ENCODE results near the gene CSF2RB. TPM values are rescaled to one million over a fixed set of nuclear protein-coding genes. Genes with fewer than 3 reads are reported as not detected.

CSF2RB gene
- total RNA-seq, 1 donor from 2014 or later: not detected

DNA sequence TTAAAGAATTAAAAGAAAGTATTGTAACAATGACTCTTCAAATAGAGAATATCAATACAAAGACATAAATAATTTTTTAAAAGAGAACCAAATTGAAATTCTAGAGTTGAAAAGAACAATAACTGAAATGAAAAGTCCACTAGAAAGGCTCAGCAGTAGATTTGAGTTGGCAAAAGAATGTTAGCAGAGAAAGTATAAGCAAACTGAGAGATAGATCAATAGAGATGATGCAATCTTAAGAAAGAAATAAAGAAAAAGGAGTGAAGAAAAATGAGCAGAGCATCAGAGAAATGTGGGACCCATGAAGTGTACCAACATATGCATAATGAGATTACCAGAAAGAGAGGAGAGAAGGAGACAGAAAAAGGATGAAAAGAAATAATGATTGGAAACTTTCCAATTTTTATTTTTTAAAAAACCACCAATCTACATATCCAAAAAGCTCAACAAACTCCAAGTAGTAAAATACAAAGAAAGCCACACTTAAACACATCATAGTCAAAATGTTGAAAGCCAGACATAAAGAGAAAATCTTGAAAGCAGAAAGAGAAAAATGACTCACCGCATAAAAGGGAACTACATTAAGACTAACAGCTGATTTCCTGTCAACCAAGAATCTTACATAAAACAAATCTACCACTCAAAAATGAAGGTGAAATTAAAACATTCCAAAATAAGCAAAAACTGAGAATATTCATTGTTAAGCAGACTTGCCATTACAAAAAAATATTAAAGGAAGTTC lies 31.8 kb upstream of the CSF2RB start:
- TF ChIP-seq, protein P1, sequence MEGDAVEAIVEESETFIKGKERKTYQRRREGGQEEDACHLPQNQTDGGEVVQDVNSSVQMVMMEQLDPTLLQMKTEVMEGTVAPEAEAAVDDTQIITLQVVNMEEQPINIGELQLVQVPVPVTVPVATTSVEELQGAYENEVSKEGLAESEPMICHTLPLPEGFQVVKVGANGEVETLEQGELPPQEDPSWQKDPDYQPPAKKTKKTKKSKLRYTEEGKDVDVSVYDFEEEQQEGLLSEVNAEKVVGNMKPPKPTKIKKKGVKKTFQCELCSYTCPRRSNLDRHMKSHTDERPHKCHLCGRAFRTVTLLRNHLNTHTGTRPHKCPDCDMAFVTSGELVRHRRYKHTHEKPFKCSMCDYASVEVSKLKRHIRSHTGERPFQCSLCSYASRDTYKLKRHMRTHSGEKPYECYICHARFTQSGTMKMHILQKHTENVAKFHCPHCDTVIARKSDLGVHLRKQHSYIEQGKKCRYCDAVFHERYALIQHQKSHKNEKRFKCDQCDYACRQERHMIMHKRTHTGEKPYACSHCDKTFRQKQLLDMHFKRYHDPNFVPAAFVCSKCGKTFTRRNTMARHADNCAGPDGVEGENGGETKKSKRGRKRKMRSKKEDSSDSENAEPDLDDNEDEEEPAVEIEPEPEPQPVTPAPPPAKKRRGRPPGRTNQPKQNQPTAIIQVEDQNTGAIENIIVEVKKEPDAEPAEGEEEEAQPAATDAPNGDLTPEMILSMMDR (IDR thresholded peaks at IDR 0.05; ENCODE audit: insufficient read depth, low read length, severe bottlenecking): no peak
- Histone ChIP-seq H3K27me3 (ENCODE audit: control insufficient read depth, insufficient read depth, low read length) (peaks cover 6% of the 10 kb centered on the region), H3K36me3 (ENCODE audit: control insufficient read depth, insufficient read depth, low read length) (no peaks in the 10 kb centered on the region), H3K4me3 (ENCODE audit: low read depth, low read length) (no peak overlapping the region)
- DNase-seq (ENCODE audit: low read depth): no peak
- FAIRE-seq: no peak

DNA sequence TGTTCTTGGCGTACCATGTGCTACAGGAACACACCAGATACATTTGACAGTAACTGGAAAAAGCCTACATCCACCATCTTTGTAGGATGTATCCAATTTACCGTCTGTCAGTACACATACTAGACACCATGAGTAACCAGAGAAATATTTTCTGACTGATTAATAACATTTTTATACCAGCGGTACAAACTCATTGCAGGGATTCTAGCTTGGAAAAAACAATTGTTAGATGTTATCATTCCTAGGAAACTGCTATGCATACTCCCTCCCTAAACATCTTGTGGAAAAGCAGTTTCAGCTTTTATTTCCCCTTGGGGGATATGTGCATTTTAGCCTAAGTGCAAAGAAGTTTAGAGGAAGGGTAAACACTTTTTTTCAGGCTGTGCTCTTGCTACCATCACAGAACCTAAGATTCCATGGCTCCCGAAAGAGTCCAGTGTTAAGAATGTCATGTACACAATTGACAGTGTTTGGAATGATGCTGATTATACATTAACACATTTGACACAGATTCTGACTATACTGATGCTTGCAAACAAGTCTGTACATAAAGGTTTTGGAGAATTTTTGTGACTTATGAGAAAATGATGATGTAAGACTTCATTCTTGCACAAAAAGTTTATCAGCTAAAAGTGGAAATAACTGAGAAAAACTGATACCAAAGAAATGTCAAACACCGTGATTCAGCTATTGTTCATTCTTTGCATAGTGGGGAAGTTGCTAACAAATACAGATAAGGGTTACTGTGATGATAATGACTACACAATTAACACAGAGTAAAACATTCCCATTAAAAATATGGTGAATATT lies 28.9 kb upstream of the CSF2RB start:
- no peaks in the 10 kb centered on the region for H3K27me3 ChIP-seq (ENCODE audit: control insufficient read depth, insufficient read depth, low read length)
- H3K4me3 ChIP-seq (ENCODE audit: low read depth, low read length): no peak overlapping the region
- no peaks in the 10 kb centered on the region for H3K36me3 ChIP-seq (ENCODE audit: control insufficient read depth, insufficient read depth, low read length)
- DNase-seq (ENCODE audit: low read depth) (peak; percentile 42), FAIRE-seq (no peak)
- TF ChIP-seq, protein P1 (IDR thresholded peaks at IDR 0.05; ENCODE audit: insufficient read depth, low read length, severe bottlenecking): no peak

DNA sequence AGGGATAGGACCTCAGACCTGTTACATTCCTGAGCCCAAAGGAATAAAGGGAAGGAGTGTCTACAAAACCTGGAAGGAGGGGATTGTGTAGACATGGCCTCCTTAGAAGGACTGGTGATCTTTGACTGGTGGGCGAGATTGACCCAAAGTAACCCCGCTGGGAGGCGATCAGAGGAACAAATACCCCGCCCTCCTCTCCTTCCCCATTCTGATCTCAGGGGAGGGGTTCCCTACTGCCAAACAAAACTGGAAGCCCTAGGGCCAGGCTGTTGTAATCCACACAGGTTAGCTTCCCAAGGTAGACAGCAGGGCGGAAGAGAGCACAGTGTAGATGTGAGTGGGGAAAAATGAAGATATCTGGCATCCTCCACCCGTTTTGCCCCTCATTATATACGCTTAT lies 28.0 kb upstream of the CSF2RB start:
- DNase-seq (ENCODE audit: low read depth) (no peak), FAIRE-seq (no peak)
- H3K27me3 ChIP-seq (ENCODE audit: control insufficient read depth, insufficient read depth, low read length): no peaks in the 10 kb centered on the region
- no peak overlapping the region for H3K4me3 ChIP-seq (ENCODE audit: low read depth, low read length)
- H3K36me3 ChIP-seq (ENCODE audit: control insufficient read depth, insufficient read depth, low read length): no peaks in the 10 kb centered on the region
- TF ChIP-seq, protein P1 (IDR thresholded peaks at IDR 0.05; ENCODE audit: insufficient read depth, low read length, severe bottlenecking): no peak

DNA sequence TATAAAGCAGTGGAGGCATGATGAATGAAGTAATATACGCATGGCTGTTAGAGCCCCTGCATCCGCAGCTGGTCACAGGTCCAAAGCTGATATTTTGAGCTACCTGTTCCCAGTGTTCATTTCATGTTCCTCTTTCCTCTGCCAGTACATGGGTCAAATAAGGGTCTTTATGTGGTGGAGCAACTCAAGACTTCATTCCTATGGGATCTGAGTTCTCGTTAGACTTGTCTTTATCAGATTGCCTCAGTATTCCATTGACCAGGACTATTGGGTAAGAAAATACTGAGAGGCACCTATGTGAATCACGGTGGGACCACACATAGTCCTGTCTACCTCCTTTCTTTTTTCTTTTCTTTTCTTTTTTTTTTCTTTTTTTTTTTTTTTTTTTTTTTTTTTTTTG lies 27.4 kb upstream of the CSF2RB start:
- Histone ChIP-seq H3K36me3 (ENCODE audit: control insufficient read depth, insufficient read depth, low read length) (no peaks in the 10 kb centered on the region), H3K27me3 (ENCODE audit: control insufficient read depth, insufficient read depth, low read length) (no peaks in the 10 kb centered on the region), H3K4me3 (ENCODE audit: low read depth, low read length) (no peak overlapping the region)
- DNase-seq (ENCODE audit: low read depth) (no peak), FAIRE-seq (no peak)
- TF ChIP-seq, protein P1 (IDR thresholded peaks at IDR 0.05; ENCODE audit: insufficient read depth, low read length, severe bottlenecking): no peak

DNA sequence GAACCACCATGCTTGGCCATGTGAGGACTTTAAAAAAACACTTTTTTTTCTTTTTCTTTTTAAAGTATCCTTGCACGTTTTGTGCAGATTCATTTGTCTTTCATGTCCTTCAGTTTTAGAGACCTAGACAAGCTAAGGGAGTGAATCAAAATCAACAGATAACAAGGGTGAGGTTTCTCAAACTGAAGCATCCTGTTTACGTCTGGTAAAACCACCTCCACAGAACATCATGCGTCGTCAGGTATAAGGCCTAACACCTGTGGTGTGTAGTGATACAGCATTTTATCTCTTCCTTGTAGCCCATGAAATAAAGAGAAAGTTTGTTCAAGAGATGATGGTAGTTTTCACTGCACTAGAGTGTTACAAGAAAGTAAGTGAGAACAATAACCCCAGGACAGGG lies 26.3 kb upstream of the CSF2RB start:
- Histone ChIP-seq H3K4me3 (ENCODE audit: low read depth, low read length) (no peak overlapping the region), H3K27me3 (ENCODE audit: control insufficient read depth, insufficient read depth, low read length) (no peaks in the 10 kb centered on the region), H3K36me3 (ENCODE audit: control insufficient read depth, insufficient read depth, low read length) (no peaks in the 10 kb centered on the region)
- DNase-seq (ENCODE audit: low read depth) (no peak), FAIRE-seq (no peak)
- TF ChIP-seq, protein P1 (IDR thresholded peaks at IDR 0.05; ENCODE audit: insufficient read depth, low read length, severe bottlenecking): no peak
